ENCODE measurements around the gene NID2.

NID2 gene

DNA sequence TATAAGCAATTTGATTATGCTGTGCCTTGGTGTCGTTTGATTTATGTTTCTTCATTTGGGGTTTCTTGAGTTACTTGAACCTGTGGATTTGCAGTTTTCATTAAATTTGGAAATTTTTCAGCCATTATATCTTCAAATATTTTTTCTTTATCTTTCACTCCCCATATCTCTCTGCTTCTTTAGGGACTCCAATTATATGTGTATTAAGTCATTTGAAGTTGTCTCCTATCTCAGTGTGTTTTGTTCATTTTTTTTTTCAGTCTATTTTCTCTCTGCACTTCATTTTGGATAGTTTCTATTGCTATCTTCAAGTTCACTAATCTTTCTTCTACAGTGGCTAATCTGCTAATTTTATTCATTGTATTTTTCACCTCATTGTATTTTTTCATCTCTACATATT, 108.9 kb downstream of the NID2 start:
- Histone ChIP-seq H3K36me3 (ENCODE audit: insufficient read depth, low read depth, low read length) (no peaks in the 10 kb centered on the region), H3K4me3 (ENCODE audit: low read length) (no peak overlapping the region), H3K9ac (ENCODE audit: low read depth, low read length) (no peak overlapping the region), H3K4me1 (ENCODE audit: insufficient read depth, low read length) (no peaks in the 10 kb centered on the region), H3K27me3 (ENCODE audit: insufficient read depth, low read length) (no peaks in the 10 kb centered on the region), H3K9me3 (ENCODE audit: insufficient read depth, low read depth, low read length) (no peaks in the 10 kb centered on the region), H3K27ac (ENCODE audit: low read length) (no peak overlapping the region)

DNA sequence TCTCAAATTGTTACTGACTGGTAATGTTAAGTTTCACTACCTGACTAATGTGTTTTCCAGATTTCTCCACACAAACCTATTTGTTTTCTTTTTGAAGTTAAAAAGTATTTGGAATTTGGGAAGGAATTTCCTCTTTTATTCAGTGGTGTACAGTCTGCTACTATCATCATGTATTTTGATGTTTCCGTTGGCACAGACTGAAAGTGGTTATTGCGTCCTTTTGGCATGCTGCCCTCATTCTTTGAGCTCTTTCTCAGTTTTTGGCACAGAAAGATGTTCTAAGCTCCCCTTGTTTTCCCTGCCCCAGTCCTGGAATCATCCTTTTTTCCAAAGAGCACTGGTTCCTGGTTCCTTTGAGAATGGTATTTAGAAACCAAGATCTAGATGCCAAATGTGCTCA, 110.9 kb downstream of the NID2 start:
- Histone ChIP-seq H3K27me3 (ENCODE audit: insufficient read depth, low read length) (no peaks in the 10 kb centered on the region), H3K36me3 (ENCODE audit: insufficient read depth, low read depth, low read length) (peaks cover 4% of the 10 kb centered on the region; the same call in 1 of the 2 replicates), H3K27ac (ENCODE audit: low read length) (no peak overlapping the region), H3K4me3 (ENCODE audit: low read length) (no peak overlapping the region), H3K9me3 (ENCODE audit: insufficient read depth, low read depth, low read length) (no peaks in the 10 kb centered on the region), H3K4me1 (ENCODE audit: insufficient read depth, low read length) (no peaks in the 10 kb centered on the region), H3K9ac (ENCODE audit: low read depth, low read length) (no peak overlapping the region)
